Measurements from ENCODE around the gene MDGA2. TPM values are rescaled to one million over a fixed set of nuclear protein-coding genes. Genes with fewer than 3 reads are reported as not detected.

The MDGA2 gene
- total and polyA plus RNA-seq, 2 experiments from 2014 or later, result 0.33 to 0.46 TPM

DNA sequence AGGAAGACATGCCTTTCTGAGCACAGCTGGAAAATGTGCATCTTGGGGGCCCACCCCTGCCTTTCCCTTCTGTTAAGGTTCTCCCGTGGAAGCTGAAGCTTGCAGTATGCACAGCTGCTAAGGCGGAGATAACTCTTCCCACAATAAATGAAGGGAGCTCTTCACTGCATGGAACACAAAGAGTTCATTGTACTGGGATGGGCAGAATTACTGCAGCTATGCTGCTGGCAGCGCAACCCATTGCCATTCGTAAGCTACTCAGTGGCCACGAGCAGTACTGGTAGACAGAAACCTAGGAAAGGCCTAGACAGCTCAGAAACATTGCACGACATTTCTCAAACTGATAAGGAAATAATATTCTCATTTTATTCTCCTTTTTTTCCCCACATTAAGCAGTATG is 310.2 kb downstream of the MDGA2 start:
- Histone ChIP-seq H3K4me3 (no peak overlapping the region), H3K9me3 (ENCODE audit: low read depth) (no peaks in the 10 kb centered on the region), H3K4me1 (ENCODE audit: low read depth) (no peaks in the 10 kb centered on the region), H3K27ac (no peak overlapping the region), H3K36me3 (no peaks in the 10 kb centered on the region), H3K27me3 (no peaks in the 10 kb centered on the region)
- TF ChIP-seq, protein P1, sequence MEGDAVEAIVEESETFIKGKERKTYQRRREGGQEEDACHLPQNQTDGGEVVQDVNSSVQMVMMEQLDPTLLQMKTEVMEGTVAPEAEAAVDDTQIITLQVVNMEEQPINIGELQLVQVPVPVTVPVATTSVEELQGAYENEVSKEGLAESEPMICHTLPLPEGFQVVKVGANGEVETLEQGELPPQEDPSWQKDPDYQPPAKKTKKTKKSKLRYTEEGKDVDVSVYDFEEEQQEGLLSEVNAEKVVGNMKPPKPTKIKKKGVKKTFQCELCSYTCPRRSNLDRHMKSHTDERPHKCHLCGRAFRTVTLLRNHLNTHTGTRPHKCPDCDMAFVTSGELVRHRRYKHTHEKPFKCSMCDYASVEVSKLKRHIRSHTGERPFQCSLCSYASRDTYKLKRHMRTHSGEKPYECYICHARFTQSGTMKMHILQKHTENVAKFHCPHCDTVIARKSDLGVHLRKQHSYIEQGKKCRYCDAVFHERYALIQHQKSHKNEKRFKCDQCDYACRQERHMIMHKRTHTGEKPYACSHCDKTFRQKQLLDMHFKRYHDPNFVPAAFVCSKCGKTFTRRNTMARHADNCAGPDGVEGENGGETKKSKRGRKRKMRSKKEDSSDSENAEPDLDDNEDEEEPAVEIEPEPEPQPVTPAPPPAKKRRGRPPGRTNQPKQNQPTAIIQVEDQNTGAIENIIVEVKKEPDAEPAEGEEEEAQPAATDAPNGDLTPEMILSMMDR (IDR thresholded peaks at IDR 0.05; ENCODE audit: low read depth, low read length), result no peak
- no peak for DNase-seq (ENCODE audit: low read depth in 1 of 2, low spot score in 1 of 2)

GRCh38 chr14:47353186-47353585 is 322.2 kb downstream of the MDGA2 start:
- no peaks in the 10 kb centered on the region for H3K4me1 ChIP-seq (ENCODE audit: low read depth)
- H3K27me3 ChIP-seq, result no peaks in the 10 kb centered on the region
- TF ChIP-seq, protein P1 (IDR thresholded peaks at IDR 0.05; ENCODE audit: low read depth, low read length), result no peak
- no peak for DNase-seq (ENCODE audit: low read depth in 1 of 2, low spot score in 1 of 2)
- H3K4me3 ChIP-seq, result no peak overlapping the region
- no peaks in the 10 kb centered on the region for H3K9me3 ChIP-seq (ENCODE audit: low read depth)
- H3K36me3 ChIP-seq, result no peaks in the 10 kb centered on the region
- H3K27ac ChIP-seq, result no peak overlapping the region

GRCh38 chr14:47346849-47347248 is 328.6 kb downstream of the MDGA2 start:
- Histone ChIP-seq H3K4me1 (ENCODE audit: low read depth) (no peaks in the 10 kb centered on the region), H3K36me3 (no peaks in the 10 kb centered on the region), H3K27me3 (no peaks in the 10 kb centered on the region), H3K9me3 (ENCODE audit: low read depth) (no peaks in the 10 kb centered on the region), H3K4me3 (no peak overlapping the region), H3K27ac (no peak overlapping the region)
- TF ChIP-seq, protein P1 (IDR thresholded peaks at IDR 0.05; ENCODE audit: low read depth, low read length), result no peak
- no peak for DNase-seq (ENCODE audit: low read depth in 1 of 2, low spot score in 1 of 2)

DNA sequence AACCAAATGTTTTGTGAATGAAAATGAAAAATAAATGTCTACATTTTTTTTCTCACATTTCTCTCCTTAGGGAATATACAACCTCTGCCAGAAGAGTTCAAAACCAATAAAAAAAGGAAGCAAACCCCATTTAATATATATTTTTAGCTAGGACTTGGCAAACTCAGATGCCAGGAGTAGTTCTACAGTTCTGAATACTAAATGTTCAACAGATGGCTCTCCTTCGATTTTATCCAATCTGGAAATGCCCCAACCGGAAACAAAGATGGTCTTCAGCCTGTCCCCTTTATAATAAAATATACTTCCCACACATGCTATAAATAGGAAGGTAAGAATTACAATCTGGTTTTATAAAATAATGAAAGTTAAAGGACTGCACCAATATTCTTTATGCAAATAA is 330.4 kb downstream of the MDGA2 start:
- TF ChIP-seq, protein P1 (IDR thresholded peaks at IDR 0.05; ENCODE audit: low read depth, low read length), result no peak
- DNase-seq (ENCODE audit: low read depth in 1 of 2, low spot score in 1 of 2), result no peak

GRCh38 chr14:47332939-47333338 is 342.5 kb downstream of the MDGA2 start:
- H3K4me3 ChIP-seq, result no peak overlapping the region
- TF ChIP-seq, protein P1 (IDR thresholded peaks at IDR 0.05; ENCODE audit: low read depth, low read length), result no peak
- H3K4me1 ChIP-seq (ENCODE audit: low read depth), result no peaks in the 10 kb centered on the region
- H3K9me3 ChIP-seq (ENCODE audit: low read depth), result no peaks in the 10 kb centered on the region
- H3K36me3 ChIP-seq, result no peaks in the 10 kb centered on the region
- no peak overlapping the region for H3K27ac ChIP-seq
- no peak for DNase-seq (ENCODE audit: low read depth in 1 of 2, low spot score in 1 of 2)
- H3K27me3 ChIP-seq, result no peaks in the 10 kb centered on the region

More for the DNA sequence above, 330.4 kb downstream of the MDGA2 start:
- no peaks in the 10 kb centered on the region for H3K27me3 ChIP-seq
- H3K36me3 ChIP-seq, result no peaks in the 10 kb centered on the region
- no peak overlapping the region for H3K4me3 ChIP-seq
- no peak overlapping the region for H3K27ac ChIP-seq
- no peaks in the 10 kb centered on the region for H3K4me1 ChIP-seq (ENCODE audit: low read depth)
- no peaks in the 10 kb centered on the region for H3K9me3 ChIP-seq (ENCODE audit: low read depth)

DNA sequence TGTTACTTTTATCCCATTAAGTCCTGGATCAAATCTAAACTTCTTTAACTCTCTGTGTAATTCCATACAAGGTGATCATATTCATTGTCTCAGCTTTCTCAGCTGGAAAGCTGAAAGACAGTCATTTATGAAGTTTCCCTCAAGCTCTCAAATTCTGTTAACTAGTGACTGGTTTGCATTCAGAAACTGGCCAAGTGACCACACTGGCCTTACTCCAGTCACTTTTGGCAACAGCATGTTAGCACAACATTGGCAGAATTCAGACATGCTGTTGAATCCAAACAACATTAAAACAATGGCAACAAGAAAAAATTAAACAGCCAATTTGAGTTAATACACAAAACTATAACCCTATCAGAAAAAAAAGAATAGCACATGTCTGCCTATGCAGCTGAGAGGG is 343.3 kb downstream of the MDGA2 start:
- no peak for DNase-seq (ENCODE audit: low read depth in 1 of 2, low spot score in 1 of 2)
- no peaks in the 10 kb centered on the region for H3K4me1 ChIP-seq (ENCODE audit: low read depth)
- H3K9me3 ChIP-seq (ENCODE audit: low read depth), result no peaks in the 10 kb centered on the region
- H3K27me3 ChIP-seq, result no peaks in the 10 kb centered on the region
- TF ChIP-seq, protein P1 (IDR thresholded peaks at IDR 0.05; ENCODE audit: low read depth, low read length), result no peak
- H3K36me3 ChIP-seq, result no peaks in the 10 kb centered on the region
- H3K4me3 ChIP-seq, result no peak overlapping the region
- no peak overlapping the region for H3K27ac ChIP-seq

Measured in cardiac muscle cell (in vitro differentiated cells and primary cell).